GM18519 (cell line): ENCODE measurements around the gene PAX8.
"Not testable (repeated sequence)": the region's sequence is repeated elsewhere in the genome, so short reads cannot be mapped to it uniquely, and the experiment has no call there.

Experiments
- ATAC-seq: cut with Tn5 transposase; IDR thresholded peaks from one replicate; pipeline ENCODE4 v1.9.1; 2021; ENCODE audit warnings: mild to moderate bottlenecking, moderate library complexity; ENCODE audit not compliant: unreplicated experiment, low FRiP score

The PAX8 gene

DNA sequence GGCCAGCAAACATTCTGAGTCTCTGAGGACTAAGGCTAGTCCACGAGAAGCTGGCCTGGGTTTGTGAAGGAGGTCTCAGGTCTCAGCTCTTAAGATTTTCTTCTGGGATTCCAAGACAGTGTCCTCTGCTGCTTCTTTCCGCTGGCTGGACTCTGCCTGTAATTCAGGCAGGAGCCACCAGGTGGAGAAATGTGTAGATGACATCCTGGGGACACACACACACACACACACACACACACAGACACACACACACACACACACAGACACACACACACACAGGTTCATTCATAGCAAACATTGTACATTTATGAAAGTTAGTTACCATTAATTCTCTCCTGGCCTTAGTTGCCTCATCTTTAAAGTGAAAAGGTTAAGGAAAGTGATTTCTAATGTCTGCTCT, 18.9 kb upstream of the PAX8 start:
- not testable (repeated sequence) for ATAC-seq

DNA sequence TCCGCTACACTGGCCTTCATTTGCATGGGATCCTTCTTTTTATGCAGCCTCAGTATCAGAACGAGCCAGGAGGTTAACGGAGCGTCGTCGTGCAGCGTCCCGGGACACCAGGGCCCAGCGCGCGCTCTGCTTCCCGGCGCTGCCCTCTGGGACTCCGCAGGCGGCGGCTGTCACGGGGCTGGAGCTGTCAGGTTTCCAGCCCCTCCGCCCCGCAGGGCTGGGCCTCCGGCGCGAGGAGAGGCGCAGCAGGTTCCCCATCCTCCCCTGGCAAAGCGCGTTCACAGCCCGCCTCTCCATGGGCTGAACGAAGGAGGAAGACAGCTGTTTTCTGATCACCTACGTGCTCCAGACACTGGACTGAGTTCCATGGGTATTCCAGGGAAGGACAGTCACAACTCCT, 12.5 kb upstream of the PAX8 start:
- no peak for ATAC-seq

DNA sequence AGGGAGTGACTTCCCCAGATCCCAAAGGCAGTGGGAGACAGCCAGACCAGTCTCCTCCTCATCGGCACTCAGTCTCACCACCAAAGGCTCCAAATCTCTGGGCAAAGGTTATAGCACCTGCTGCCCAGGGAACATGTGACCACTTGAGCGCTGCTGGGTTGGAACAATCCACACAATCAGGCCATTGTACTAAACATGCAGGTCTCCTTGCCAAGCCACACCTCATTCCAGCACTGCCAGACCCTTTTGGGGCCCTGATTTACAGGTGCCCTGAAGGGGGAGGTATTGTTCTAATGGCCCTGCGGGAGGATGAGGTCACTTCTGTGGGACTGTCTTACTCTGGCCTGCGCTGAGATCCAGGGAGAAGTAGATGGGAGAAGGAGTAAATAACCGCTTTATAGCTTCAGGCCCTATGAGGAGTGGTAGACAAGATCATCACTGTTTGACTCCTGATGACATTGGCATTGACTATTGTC, 10.0 kb upstream of the PAX8 start:
- ATAC-seq, result not testable (repeated sequence)

DNA sequence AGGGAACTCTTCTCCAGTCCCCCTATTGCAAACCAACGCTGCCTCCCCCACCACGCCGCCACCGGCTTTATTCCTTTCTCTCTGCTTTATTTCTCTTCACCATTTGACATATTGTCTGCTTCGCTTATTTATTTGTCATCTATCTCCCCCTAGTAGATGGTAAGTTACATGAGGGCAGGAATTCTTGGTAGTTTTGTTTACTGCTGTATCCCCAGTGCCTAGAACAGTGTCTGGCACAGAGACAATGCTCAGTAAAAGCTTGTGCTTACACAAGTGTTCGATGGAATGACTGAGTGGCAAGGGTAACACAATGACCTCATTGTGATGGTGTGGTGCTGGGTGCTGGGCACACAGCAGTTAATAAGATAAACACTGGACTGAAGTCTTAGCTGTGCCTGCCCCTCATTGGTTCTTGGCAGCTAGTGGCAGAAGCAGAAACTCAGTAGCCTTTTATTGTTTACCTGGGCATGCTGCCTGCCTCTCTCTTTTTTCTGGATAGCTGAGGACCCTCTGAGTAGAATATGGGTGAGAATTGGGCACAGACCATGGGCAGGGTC, 9.5 kb upstream of the PAX8 start:
- ATAC-seq, result not testable (repeated sequence)

DNA sequence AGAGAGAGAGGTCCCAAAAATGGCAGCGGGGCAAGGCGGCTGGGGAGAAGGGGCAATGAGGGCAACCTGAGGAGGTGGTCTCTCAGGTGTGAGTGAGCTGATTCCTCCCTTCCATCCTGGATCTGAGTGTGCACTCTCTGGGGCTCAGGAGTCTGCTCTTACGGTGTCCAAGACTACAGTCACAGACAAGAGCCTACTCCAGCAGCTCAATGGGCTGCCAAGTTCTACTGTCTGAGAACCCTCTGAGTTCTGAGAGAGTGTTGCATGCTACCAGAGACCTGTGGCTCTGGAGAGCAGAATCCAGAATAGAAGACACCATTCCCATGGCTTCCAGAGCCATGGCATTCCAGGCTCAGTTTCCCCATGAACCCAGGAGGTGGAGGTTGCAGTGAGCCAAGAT, 7.1 kb upstream of the PAX8 start:
- ATAC-seq, result no peak

DNA sequence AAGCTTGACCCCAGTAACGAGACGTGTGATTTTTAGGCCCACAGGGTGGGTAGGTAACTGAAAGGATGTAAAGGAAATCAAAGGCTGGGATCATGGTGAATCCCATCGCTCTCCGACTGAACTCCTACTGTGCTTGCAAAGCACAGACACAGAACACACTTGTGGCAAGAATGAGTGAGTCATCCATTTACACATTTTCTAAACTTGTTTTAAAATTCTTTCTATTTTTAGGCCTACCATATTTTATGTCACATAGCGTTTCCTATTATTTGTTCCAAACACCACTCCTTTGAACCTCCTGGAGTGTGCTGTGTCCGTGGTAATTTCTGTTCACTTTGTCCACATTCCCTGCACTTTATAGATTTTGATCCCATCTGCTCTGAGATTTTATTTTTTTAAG, 6.3 kb upstream of the PAX8 start:
- ATAC-seq, result not testable (repeated sequence)

DNA sequence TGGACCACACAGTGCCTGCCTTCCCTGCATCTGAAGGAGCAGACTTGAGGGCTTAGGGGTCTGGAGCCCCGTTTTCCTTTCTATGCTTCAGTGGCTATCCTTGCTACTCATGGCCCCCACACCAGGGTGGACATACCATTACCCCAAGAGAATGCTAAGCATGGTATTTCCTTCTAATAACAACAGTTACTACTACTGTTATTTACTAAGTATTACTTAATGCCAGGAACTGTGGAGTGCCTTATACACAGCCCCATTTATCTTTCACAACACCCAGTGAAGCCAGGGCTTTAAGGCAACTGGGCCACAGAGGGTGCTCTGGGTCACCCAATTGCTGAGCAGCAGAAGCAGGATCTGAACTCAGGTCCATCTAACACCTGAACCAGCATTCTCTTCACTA, 5.8 kb upstream of the PAX8 start:
- ATAC-seq, result no peak

DNA sequence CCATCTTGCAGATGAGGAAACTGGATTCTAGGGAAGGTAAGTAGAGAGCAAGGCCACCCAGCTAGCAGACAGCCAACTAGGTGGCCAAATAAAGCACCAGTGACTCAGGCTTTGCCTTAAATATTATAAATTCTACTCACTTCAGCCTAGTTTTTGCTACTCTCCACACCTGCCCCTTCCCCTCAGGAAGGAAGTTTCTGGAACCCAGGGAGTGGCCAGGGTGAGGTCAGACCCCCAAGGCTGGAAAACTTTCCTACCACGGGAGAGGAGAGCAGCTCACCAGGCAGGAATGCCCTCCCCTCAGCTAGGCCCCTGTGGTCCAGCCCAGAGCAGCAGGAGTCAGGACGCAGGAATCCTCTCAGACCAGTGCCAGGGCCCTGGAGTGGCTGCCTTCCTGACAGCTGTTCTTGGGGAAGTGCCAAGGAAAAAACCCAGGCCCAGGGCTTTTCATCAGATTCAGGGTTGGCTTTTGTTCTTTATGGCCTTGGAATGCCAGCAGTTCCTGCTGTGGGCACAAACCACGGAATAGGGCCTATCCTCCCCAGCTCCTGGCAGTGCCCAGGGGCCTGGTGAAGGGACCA, 5.1 kb upstream of the PAX8 start:
- no peak for ATAC-seq

DNA sequence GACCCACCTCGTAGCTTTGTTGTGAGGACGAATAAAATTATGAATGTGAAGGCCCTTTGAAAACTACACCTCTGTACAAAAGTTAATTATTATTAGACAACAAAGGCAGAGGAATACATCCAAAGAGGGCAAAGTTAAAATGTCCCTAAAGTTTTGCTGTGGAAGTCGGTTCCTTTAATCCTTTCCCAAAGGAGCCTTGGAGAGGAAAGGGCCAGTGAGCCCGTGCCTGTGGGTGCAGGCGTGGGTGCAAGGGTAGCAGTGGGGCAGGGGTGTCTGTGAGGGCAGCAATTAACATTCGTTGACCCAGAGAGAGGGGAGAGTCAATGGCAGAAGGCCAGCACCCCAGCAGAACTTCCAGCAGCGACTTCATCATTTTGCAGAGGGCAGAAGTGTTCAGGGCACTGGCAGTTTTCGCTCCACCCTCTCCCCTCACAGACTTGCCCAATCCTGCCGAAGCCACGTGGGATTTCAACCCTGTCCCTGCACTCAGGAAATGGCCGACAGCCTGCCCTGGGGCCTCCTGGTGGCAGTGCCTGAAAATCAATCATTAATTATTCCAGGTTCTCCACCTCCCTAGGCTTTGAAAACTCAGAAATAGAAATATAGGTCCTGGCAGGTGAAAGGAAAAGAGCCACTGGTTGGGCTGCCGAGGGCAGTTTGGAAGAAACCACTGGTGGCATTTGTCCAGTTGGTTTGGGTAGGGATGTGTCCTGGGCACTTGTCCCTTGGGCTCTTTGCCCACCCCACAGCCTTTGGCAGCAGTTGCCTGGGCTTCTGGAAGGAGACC, 4.2 kb upstream of the PAX8 start:
- ATAC-seq, result no peak

DNA sequence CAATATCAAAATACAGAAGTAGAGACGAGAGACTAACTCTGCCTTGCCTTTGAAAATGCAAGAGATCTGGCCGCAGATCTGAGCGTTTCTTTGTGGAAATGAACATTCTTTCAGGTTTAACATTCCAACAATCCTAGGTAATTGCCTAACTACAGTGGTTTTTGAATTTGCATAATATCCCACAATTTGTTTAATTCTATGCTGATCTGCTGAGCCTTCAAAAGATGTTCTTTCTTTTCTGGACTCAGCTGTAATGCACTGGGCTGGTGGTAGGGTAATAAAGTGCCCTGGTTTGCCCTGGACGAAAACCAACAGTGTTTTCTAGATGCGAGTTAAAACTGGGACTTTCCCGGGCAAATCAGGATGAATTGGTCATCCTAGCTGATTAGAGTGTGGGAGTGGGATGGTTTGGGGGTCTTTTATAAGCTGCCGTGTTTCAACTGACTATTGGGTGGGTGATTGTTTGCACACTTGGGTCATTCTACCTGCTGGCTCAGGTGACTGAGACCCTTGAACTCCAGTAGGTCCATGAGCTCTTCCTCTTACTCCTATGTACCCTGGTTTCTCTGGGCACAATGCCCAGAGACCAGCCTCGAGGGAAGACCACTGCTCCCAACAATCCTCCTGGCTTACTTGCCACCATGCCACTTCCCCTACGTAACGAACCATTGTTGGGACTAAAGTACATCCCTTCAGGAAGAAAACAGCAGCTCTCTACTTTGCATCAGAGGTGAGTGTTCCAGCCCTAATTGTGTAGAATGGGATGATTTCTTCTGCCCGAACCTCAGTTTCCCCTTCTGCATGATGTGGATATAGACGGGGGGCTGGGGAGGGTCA, 3.4 kb upstream of the PAX8 start:
- ATAC-seq, result no peak

DNA sequence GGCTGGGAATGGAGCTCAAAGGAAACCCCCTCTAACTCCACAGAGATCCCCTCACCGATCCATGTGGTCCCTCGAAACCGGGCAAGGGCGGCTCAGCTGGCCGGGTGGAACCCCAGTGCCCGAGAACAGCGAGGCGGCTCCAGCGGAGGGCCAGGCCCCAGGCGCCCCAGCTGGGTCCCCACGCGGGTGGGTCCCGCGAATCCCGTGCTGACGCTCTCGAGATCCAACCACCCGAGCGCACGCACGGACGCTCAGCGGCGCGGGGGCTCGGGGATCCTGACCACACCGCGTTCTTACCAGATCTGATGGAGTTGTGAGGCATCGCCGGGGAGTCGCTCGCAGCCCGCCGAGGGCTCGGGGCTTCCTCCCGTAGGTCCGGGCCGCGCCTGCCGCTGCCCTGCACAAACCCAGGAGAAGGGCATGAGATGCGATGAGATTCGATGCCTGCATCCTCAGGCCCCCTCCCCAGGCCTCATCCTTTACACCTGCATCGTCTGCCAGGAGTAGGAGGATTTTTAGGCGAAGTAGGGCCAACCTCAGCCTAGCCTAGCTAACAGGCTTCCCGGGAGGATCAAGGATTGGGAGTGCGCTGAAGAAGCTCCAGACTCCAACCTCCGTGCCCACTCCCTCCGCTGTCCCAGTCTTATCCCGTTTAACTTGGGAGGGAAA, 514 bp downstream of the PAX8 start:
- no peak for ATAC-seq

DNA sequence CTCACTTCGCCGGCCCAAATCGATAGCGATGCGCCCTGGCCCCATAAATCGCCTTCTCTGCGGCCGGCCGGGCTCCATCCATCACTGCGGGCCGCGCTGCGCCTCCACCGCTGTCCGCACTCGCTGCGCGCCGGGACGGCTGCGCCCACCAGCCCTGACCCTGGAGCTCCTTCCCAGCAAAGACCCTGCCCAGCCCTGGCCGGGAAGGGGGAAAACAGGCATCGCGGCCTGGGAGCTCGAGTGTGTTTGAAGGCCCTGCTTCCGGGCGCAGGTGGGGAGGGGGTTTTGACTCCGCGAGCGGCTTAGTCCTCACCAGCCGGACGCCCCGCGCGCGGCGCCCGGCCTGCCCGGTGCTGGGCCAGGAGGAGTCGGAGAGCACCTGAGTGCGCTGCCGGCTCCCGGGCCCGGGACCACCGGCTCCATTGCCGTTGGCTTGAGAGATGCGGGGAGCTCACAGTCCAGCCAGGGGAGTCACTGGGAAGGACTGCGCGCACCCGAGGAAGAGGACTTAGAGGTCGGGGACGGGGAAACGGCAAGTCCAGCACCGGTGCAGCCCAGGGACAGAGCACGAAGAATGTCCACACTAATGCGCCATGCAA, 1.1 kb downstream of the PAX8 start:
- ATAC-seq, result no peak

DNA sequence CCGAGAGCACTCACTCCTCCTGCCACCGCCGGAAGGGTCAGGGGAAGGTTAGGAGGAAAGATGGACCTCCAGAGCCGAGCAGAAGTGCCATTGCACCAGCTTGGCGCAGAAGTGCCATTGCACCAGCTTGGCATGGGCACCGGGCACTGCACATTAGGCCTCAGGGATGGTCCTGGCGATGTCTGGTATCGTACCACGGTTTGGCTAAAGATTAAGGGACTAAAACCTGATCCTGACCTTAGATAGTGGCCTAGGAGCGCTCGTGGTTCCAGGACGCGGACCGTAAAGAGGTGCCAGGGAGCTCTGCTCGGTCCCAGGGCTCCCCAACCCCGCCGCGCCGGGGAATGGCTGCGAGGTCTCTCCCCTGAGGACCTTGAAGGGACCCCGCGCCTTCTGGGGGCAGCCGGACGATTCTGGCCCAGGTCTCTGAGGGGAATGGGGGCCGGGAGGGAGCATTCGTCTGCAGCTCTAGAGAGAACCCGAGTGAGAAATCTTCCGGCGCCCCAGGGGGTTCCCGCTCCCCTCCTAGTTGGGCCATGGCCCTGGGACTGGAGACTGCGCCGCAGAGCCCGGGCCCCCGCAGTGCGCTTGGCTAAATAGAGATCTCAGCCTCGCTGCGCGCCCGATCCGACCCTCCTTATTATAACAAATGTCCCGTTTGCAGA, 1.8 kb downstream of the PAX8 start:
- ATAC-seq, result no peak

DNA sequence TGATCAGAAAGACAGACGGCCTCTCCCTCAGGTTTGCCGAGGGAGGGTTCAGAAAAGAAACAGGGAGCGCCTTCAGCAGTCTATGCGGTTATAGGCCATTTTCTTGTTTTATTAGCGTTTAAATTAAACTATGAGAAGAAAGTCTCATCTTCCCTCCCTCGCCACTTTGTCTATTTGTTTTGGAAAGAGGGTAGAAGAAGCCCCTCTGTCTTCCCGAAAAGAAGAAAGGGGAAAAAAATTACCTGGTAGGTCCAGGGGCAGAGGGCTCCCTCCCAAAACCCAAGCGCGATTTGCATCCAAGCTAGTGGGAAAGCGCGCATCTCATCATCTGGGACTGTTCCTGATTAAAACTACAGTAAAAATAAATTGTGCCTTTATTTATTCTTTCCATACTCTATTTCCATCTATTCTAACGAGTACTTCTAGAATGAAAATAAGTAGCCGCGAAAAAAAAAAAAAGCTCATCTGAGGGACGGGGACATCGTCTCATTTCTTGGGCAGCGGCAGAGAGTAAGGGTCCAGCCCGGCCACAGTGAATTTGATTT, 2.4 kb downstream of the PAX8 start:
- no peak for ATAC-seq

DNA sequence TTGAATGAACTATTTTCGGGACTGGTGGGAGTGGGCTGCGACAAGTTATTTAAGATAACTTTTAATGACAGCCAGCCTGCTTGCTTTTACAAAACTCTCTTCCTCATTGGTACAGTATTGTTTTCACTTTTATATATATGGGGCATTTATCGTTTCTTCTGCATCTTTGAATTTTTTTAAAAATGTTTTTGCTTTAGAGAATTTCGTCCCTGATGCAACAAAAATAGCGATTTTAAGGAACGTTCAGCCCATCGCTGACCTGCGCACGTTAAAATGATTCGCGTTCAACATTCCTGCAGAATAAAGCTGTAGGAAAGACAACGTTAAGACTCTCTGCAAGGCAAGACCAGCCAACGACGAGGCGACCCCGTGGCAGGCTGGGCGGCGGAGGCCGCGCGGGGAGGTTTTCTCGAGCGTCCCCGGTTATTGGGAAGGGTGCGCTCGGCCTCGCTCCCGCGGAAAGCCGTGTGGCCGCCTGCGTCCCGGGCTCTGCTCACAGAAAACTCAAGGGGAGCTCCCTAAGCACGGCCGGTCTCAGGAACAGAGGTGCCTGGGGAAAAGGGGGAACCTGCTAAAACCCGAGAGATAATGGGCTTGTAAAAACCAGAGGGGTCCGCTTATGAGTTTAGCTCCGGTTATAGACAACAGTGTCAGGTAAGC, 3.0 kb downstream of the PAX8 start:
- no peak for ATAC-seq

DNA sequence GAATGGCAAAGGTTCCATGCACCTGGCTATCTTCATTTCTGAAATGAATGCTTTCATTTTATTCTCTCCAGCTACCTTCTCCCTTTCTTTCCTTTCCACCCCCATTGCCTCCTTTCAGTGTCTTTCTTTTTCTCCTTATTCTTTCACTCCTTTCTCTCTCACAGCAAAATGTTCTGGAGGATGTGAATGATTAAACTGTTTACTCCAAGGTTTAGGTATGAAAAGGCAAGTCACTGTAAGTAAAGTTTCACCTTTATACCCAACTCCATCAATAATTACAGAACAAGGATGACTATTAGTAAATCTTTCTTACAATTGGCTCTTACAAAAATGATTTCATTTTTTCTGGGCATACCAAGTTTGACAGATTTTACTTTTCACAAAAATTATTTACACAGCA, 4.3 kb downstream of the PAX8 start:
- no peak for ATAC-seq

DNA sequence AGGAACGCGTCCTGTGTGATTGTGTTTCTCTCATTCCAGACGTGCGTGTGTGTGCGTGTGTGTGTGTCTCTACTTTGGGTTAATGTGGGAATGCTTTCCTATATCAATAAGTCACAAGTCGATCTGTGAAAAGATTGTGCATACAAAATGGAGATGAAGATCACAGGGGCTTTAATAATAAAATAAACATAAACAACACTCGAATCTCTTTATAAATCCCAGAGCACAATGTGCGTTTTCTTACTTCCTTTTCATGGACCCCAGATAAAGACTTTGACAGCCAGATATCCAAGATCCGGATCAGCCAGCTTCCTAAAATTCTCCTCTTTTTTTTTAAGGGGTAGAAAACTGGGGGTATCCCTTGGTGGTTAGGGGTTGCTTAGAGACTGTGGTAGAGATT, 4.7 kb downstream of the PAX8 start:
- no peak for ATAC-seq

DNA sequence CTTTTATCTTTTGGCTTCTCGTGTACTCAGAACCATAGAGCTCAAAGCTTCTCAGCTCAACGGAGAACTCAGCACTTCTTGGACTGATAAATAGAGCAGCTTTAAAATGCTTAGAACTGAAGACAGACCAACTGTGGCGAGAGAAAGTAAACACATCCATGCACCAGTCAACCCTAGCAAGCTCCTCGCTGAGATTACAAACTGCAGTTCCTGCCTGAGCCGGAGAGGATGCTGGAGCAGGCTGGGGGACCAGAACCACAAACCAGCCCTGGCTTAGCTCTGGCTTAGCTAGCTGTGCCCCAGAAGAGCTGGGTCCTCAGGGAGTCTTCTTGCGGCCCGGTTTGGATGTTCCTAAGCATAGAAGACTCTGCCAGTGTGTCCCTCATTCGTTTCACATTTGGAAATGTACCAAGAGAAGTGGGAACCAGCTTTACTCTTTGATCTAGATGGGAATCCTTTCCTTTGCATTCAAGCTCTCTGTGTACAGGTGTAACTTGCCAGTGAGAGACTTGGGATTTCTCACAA, 5.6 kb downstream of the PAX8 start:
- ATAC-seq, result peak; percentile 59

DNA sequence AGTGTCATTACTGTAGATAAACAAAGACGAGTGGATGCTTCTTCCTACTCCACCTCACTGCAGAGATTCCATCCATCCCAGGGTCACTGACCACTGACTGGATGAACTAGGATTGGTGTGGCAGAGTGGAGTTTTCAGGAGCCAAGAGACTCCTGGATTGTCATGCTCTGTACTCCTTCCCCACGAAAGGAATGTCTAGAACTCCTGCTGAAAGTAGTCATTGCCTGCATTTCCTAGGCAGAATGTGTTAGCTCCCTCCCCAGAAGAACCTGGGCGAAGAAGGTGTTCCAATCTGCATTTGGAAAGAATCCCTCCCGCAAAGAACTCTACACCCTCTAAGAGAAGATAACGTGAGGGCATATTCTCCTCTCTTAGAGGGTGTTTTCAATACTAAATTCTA, 6.2 kb downstream of the PAX8 start:
- no peak for ATAC-seq
